ENCODE data around the gene MEGF9.
A peak's percentile ranks its signal among the peaks of the same experiment; 100 is the strongest.

Gene MEGF9

GRCh38 chr9:120733190-120733589 is 18.9 kb upstream of the MEGF9 start:
- TF ChIP-seq CTCF (IDR thresholded peaks at IDR 0.05; ENCODE audit: low read depth, low read length): no peak
- no peak overlapping the region for H3K4me3 ChIP-seq (replicated peaks in 1 of 2; ENCODE audit: low read depth in 2 of 2, low read length in 2 of 2)
- DNase-seq (ENCODE audit: low read depth in 2 of 2): peak; percentile 38 to 93

- TF ChIP-seq CTCF (IDR thresholded peaks at IDR 0.05; ENCODE audit: low read depth, low read length): no peak
- peak; percentile 89 to 95 for DNase-seq (ENCODE audit: low read depth in 2 of 2)
- no peak overlapping the region for H3K4me3 ChIP-seq (replicated peaks in 1 of 2; ENCODE audit: low read depth in 2 of 2, low read length in 2 of 2)
Observed at GRCh38 chr9:120730654-120731514, 16.6 kb upstream of the MEGF9 start.

- H3K4me3 ChIP-seq (replicated peaks in 1 of 2; ENCODE audit: low read depth in 2 of 2, low read length in 2 of 2): no peak overlapping the region
- peak in 1 of 2 donors; percentile 40 for DNase-seq (ENCODE audit: low read depth in 2 of 2)
- TF ChIP-seq CTCF (IDR thresholded peaks at IDR 0.05; ENCODE audit: low read depth, low read length): peak; percentile 16
Observed at GRCh38 chr9:120729791-120730241, 15.5 kb upstream of the MEGF9 start.

GRCh38 chr9:120726484-120726883 is 12.2 kb upstream of the MEGF9 start:
- no peak for DNase-seq (ENCODE audit: low read depth in 2 of 2)
- no peak overlapping the region for H3K4me3 ChIP-seq (replicated peaks in 1 of 2; ENCODE audit: low read depth in 2 of 2, low read length in 2 of 2)
- no peak for TF ChIP-seq CTCF (IDR thresholded peaks at IDR 0.05; ENCODE audit: low read depth, low read length)

- DNase-seq (ENCODE audit: low read depth in 2 of 2): no peak
- no peak for TF ChIP-seq CTCF (IDR thresholded peaks at IDR 0.05; ENCODE audit: low read depth, low read length)
- no peak overlapping the region for H3K4me3 ChIP-seq (replicated peaks in 1 of 2; ENCODE audit: low read depth in 2 of 2, low read length in 2 of 2)
Observed at GRCh38 chr9:120725907-120726306, 11.6 kb upstream of the MEGF9 start.

GRCh38 chr9:120724757-120725400 is 10.6 kb upstream of the MEGF9 start:
- no peak for TF ChIP-seq CTCF (IDR thresholded peaks at IDR 0.05; ENCODE audit: low read depth, low read length)
- H3K4me3 ChIP-seq (replicated peaks in 1 of 2; ENCODE audit: low read depth in 2 of 2, low read length in 2 of 2): no peak overlapping the region
- no peak for DNase-seq (ENCODE audit: low read depth in 2 of 2)

Measured in cardiac fibroblast (primary cell).